ENCODE data around the gene ROR2.

Gene ROR2

DNA sequence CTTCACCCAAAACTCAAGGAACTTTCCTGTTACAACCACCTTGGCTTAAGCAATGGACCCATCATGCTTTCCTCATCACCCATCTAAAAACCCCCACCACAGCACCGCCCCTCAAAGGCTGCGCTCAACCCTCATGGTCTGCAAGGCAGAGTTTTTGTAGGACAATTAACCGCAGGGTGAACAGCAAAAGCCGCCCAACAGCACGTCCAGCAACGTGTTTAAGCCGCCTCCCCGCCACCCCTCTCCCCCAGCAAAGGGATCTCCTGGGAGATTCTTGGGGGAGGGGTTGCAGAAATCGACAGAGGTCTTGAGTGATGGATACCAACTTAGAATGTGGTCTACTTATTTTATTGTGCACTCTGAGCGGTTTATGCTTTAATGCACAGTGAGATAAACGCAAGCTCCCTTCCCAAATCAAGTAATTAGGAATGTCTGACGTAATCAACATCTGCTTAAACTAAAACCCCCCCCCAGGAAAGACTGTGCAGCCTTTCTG is 1.9 kb downstream of the ROR2 start:
- no peak for DNase-seq

DNA sequence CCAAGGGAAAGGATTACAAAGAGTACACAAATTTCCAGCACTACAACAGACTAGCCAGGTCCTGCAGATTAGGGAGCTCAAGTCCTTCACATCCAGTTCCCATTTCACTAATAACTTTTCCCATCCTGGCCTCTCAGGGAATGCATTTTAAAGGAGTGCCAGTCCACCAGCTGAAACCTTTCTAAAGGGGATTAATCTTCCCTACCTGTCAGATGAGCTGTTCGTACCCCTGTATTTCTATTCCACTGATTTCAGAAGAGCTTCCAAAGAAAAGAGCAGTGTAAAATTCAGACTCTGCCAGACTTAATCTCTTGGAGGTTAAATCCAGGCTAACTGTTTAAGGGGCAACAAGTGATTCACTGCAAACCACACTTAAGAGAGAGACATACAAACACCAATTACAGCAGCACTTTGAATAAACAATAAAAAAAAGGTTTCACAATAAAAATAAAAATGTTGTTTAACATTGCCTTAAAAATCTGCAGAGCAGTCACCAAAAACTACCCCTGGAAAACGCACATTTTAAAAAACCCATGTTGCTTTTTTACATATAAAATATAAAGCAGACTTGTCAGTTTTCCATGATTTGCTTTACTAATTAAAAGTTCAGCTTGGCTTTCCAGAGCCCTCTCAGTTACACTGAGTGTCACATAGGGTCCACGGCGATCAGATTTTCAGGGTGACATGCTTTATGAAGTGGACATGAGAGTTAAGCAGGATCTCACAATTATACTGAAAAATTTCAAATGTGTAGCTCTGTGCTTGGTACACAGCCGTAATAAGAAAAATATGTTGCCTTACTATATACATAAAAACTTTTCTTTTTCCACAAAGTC is 3.2 kb downstream of the ROR2 start:
- DNase-seq: no peak

DNA sequence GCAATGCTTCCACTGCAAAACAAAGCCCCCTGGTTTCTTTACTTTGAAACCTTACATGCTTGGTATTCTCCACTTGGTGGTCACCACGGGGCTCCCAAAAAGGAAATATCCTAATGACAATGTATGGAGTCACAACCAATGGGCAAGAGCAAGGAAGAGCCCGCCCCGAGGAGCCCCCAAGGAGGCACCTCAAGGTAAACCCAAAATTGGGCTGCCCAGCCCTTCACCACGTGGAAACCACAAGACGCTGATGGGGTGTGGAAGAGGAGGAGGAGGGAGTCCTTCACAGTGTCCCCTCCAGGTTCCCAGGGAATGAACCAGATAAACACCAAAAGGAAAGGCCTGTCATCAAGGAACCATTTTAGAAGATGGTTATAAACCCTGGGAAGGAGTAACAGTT is 3.8 kb downstream of the ROR2 start:
- no peak for DNase-seq

DNA sequence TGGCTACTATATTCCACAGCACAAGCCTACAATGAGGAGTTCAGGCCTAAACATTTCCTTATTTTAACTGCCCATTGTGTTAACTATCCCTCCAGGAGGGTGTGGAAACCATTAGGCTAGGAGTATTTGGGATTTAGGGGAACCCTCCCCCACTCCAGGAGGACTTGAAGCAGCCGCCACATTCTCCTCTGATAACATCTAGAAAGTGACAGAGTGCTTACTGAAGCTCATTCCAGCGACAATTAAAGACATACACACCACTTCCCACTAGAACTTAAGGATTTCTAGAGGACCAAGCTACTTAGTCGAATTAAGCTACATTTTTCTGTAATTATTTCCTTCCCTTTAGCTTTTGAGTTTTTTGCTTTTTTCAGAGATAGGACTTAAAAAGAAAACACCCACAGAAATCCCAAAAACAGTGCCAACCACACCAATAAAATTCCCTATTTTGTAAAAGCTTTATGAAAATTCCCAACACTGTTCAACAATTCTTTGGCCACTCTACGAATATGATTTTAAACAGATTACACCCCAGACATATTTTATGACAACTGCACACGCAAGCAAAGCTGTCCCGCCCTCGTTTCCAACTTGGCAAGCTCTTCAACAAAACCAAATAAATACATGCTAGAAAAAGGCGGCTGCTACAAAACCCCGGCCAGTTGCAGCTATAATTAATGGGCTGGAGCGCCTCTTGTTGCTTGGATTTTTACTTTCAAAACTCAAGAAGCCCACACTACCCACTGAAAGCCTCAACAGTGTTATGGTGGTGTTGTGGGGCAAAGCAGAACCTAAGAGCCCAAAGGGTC is 4.5 kb downstream of the ROR2 start:
- DNase-seq: no peak

DNA sequence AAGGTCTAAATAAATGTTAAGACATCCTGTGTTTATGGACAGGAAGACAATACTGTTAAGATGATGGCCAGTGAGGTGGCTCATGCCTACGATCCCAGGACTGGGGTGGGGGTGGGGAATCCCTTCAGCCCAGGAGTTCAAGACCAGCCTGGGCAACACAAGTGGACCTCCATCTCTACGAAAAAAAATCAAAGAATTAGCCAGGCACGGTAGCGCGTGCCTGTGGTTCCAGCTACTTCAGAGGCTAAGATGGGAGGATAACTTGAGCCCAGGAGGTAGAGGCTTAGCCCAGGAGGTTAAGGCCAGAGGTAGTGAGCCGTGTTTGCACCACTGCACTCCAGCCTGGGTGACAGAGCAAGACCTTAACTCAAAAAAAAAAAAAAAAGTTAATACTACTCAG is 5.3 kb downstream of the ROR2 start:
- no peak for DNase-seq

DNA sequence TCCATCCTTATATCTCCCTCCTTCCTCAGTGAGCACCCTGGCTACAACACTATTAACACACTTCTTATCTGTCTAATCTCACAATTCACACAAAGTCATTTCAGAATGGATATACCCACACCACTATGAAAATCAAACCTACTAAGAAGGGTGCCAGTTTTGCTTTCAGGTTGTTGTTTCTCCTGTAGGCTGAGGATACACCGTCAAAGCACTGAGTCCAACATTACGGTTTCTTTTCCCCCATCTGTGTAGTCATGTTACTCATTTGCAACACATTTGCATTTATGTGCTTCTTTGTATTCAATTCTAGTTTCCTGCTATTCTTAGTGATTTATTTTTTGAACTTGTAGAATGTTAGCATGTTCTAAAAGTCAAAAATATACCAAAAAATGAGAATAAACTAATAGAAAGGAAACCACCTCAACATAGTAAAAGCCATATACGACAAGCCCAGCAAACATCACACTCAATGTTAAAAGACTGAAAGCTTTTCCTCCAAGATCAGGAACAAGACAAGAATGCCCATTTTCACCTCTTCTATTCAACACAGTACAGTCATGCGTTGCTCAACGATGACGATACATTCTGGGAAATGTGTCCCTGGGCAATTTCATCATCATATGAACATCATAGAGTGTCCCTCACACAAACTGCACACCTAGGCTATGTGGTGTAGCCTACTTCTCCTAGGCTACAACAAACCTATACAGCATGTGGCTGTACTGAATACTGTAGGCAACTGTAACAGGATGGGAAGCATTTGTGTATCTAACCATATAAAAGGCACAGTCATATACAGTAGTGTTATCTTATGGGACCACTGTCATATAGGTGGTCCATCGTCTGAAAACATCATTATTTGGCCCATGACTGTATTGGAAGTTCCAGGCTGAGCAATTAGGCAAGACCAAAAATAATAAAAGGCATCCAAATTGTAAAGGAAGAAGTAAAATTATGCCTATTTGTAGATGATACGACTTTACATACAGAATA is 6.3 kb downstream of the ROR2 start:
- DNase-seq: no peak

DNA sequence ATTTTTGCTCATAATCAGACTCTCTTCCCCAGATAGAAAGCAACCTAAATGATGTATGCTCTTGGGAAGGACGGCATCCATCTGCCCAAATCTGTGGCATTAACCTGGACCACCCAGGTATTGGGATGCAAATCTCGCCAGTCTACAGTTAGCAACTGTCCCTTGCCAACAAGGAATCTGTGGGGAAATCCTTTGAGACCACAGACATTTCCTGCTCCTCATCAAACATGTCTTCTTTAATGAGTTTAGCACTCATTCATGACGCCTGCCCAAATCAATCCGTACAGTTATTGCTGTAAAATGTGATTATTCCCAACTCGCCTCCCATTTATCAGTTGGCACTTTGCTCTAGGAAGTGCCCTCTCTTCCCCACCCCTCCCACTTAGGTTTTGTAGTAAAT is 7.8 kb downstream of the ROR2 start:
- DNase-seq: no peak

DNA sequence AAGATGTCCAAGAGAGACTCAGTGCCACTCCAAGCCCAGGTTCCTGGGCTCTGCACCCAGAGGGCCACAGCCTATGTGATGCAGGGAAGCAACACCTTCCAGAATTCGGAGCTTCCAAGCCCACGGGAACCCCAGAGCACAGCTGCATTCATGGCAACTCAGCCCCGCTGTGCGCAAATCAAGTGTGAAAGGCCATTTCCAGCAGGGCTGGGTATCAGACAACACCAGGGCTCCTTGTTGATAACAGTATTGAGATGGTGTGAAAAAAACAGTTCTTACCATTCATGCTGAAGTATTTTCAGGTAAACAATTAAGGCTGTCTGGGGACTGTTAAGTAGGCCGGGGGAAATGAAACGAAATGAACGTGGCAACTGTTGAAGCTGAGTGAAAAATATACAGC is 10.1 kb downstream of the ROR2 start:
- no peak for DNase-seq

DNA sequence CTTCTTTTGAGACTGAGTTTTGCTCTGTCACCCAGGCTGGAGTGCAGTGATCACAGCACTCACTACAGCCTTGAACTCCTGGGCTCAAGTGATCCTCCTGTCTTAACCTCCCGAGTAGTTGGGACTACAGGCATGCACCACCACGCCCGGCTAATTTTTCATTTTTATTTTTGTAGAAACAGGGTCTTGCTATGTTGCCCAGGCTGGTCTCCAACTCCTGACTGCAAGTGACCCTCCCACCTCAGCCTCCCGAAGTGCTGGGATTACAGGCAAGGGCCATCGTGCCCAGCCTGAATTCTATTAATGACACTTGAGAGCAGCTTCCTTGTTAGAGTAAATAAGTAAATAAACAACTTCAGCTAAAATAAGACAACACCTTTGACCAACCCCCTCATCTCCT is 12.3 kb downstream of the ROR2 start:
- no peak for DNase-seq

DNA sequence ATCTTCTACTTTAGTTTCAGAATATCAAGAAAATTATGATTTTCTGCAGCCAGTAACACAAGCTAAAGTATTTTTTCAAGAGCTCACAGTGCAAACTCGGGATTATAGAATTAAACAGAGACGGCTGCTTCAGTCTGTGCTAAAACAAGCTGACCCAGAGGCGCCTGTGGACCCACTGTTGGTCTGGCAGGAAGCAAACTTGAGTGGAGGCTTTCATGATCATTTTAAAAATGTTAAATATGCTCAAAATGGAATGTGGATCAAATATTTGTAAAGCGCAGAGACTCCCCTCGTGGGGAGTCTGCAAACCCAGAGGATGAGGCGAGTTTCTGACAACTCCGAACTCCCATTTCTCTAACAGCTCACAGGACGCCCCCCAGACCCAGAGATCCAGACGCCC is 13.0 kb downstream of the ROR2 start:
- DNase-seq: no peak

DNA sequence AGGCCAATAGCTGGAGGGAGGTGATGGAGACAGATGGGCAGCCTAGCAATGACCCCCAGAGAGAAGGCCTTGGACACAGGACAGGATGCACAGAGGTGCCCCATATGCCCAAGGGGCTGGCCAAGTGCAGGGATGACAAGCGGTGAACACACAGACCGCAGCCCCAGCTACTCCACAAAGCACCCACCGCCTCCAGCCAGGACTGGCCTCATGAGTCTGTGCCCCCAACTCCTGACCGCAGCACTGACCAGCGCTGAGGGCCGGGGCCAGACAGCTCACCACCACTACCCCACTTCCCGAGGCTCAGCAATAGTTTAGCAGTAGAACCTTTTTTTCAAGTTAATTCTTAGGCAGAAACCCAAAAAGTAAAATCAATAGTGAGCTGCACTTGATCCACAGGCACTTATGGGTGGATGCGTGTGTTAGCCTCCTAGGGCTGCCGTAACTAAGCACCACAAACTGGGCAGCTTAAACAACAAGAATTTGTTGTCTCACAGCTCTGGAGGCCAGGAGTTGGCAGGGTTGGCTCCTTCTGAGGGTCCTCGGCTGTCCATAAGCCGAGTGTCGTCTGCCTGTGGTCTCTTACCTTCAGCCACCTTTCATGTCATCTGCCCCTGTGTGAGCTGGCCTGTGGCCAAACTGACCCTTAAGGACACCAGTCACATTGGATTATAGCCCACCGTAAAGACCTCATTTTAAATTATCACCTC is 14.1 kb downstream of the ROR2 start:
- DNase-seq: no peak

DNA sequence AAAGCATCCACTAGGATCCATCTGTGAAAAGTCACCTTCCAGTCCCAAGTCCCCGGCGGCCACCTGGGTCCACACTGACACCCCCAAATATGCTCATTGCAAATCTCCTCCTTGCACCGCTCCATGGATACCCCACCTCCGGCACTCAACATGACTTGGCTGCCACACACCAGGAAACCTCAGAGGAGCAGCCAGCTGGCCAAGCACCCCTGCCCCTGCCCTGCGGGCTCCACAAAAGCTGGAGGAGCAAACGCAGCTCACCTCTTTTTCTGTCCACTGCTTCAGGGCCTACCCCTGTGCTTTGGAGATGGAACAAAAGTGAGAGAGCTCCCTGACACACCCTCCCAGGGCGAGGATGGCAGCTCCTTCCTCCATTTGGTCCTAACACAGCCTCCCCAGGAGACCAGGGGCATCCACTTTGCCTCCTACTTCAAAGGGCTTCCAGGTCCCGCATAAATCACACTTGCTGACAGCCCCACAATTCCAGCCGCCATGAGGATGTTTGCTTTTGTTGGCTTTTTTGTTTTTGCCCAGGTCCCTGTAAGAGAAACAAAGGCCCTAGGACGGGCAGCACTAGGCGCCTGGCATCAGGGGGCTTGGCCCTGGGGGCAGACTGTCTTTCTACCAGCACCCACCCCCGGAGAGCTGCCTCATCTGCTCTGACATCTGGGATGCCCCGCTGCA is 14.8 kb downstream of the ROR2 start:
- no peak for DNase-seq

DNA sequence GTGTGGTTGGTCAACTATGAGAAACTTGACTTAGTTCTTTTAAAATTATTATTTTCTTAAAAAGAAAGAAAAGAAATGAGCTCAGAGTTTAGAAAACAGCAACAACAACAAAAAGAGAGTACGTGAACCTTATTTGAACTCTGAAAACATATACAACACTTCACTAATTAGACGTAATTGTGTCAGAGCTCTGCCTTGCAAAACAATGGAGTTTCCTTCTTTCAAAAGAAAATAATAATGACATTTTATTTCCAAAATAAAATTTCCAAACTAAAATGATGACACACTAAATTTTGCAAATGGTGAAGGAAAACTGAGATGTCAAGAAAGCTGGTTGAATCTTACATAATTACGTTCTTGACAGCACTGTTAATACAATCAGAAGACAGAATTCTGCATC is 15.4 kb downstream of the ROR2 start:
- DNase-seq: no peak

DNA sequence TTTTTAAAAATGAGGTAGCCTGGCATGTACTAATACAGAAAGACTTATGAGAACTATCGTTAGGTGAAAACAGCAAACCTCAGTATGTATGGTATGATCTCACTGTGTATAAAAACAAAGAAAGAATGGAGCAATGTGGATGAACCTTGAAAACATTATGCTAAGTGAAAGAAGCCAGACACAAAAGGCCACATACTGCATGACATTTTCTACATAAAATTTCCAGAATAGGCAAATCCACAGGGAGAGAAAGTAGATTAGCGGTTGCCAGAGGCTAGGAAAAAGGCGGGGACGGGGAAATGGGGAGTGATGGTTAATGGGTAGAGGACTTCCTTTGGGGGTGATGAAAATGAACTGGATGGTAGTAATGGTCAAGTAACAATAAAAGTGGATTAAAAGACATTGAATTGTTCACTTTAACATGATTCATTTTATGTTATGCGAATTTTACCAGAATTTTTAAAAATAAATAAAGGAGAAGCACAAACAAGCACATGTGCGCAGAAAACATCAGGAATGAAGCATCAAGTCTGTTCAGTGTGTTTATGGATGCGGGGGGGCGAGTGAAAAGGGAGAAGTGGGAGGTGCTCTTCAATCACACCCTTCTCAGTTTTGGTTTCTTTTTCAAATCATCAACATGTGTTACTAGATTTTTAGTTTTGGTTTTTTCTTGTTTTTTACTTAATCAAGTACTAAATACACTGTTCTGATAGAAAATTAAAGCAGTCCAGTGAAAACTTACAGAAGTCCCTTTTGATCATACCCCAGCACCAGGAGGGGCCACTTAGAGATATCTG is 16.3 kb downstream of the ROR2 start:
- no peak for DNase-seq

DNA sequence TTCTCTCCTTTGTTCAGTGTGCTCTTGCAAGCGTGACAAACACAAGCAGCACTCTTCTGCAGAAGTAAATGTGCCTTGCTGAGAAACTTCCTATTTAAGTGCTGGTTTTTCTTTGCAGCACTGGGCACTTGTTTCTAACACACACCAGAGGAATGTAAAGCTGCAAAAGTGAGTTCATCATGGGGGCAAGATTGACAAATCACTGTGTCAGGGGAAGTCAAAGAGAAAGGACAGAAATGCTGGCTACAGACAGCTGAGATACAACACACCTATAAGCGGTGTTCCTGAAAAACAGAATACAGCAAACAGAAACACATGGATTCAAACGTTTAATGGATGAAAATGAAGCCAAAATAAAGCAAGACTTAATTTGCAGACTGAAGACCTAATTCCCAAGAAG is 19.6 kb downstream of the ROR2 start:
- DNase-seq: no peak

DNA sequence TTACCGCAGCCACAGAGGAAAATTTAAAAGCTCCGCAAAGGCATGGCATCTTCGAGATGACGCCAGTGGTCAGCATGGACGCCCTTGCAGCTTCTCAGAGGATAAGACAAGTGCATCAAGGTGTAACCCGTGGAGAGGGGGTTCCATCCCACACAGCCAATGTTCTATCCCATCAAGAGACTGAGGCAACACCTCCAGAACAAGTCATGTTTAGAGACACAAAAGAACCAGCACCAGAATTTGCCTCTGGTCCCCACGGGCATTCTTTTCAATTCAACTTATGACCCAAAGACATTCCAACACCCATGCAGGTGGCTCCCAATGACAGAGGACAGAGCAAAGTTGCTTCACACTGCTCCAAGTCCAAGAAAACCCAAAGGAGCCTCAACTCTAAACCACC is 20.7 kb downstream of the ROR2 start:
- no peak for DNase-seq

DNA sequence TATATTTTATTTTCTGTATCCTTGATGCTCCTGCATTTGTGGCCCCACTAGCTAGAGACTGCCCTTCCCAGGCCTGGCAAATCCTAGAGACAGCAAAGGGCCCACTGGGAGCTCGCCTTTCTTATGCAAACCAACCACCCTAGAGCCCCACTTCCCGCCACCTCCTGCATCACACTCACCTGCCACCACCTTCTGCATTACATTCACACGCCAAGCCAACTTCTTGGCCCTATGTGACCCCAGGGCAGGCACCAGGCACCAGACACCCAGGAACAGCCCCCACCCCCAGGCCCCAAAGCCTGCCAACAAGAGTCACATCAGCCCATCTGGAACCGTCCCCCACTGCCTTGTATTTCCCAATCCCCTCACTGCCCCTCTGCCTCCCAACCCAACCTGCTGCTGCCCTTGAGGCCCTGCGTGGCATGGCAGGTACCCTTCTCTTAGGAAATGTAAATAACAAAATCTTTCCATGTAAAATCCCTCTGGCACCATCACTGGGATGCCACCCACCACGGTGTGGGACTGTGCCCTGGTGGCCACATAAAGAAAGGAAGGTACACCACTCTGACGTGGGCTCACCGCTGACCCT is 22.0 kb downstream of the ROR2 start:
- DNase-seq: no peak

DNA sequence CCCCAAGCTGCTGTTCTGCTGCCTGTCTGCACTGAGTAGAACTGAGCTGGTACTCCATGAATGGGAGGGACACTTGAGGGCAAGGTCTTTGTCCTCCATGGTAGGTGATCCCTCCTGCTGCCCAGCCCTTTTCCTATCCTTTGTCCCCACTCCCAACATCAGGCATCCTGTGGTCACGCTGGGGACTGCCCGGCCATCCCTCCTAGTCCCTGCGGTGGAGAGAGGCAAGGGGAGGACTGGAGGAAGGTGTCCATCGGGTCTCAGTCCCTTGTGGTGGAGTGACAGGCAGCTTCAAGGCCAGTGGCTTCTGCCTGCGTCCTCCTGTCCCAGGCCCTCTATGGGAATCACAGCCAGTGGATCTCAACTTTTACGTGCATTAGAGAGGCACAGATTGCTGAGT is 25.9 kb downstream of the ROR2 start:
- no peak for DNase-seq

DNA sequence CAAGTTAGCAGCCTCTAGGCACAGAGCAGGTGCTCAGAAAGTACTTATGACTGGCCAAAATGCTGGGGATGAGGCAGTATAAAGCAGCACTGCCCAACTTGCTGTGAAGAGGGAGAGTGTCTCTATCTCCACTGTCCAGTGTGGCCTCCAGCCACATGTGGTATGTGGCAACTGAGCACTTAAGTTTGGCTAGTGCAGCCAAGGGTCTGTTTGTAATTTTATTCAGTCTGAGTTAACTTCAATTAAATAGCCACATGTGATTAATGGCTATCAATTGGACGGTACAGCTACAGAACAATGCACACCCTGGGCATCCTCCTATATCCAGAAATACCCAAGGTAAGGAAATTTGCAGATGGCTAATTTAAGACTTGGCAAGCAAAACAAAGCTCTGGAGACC is 26.9 kb downstream of the ROR2 start:
- no peak for DNase-seq

DNA sequence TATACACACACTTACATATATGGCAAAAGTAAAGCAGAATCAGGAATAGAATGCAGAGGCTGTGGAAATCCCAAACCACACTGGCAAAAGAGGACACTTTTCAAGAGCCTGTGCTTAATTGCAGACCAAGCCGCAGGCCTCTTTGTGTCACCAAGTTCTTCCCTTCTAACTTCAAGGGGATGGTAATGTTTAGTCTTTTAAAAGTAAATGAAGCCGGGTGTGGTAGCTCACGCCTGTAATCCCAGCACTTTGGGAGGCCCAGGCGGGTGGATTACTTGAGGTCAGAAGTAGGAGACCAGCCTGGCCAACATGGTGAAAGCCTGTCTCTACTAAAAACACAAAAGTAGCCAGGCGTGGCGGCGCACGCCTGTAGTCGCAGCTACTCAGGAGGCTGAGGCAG is 28.7 kb downstream of the ROR2 start:
- DNase-seq: no peak
